ENCODE data around the gene CAMK1D. TPM values are rescaled to one million over a fixed set of nuclear protein-coding genes. Genes with fewer than 3 reads are reported as not detected.

CAMK1D gene
- total and polyA plus RNA-seq, 10 of the 15 experiments (the other 5 are each of a cell fraction or from before 2014, with no cell fraction given), result 2.1 to 35.5 (median 14.7) TPM

DNA sequence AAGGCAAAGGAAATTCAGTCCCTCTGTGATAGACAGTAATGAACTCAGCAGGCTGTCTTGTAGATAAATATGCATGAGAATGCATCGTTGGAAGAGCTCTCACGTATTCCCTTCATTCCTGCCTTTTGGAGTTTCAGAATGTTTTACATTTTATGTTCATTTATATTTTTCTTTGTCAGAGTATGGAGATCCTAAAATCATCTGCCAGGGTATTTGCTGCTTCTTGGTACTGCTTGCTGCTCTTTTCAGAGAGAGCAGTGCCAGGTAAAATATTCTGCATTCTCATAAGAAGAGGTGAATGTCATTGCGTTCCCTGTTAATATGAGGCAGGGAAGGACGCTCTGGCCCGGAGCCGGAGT, 362.0 kb downstream of the CAMK1D start (continued):
- TF ChIP-seq, protein P1, sequence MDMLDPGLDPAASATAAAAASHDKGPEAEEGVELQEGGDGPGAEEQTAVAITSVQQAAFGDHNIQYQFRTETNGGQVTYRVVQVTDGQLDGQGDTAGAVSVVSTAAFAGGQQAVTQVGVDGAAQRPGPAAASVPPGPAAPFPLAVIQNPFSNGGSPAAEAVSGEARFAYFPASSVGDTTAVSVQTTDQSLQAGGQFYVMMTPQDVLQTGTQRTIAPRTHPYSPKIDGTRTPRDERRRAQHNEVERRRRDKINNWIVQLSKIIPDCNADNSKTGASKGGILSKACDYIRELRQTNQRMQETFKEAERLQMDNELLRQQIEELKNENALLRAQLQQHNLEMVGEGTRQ (IDR thresholded peaks at IDR 0.05; ENCODE audit: borderline replicate concordance, low read depth, low read length), result no peak
- TF ChIP-seq, protein P2, sequence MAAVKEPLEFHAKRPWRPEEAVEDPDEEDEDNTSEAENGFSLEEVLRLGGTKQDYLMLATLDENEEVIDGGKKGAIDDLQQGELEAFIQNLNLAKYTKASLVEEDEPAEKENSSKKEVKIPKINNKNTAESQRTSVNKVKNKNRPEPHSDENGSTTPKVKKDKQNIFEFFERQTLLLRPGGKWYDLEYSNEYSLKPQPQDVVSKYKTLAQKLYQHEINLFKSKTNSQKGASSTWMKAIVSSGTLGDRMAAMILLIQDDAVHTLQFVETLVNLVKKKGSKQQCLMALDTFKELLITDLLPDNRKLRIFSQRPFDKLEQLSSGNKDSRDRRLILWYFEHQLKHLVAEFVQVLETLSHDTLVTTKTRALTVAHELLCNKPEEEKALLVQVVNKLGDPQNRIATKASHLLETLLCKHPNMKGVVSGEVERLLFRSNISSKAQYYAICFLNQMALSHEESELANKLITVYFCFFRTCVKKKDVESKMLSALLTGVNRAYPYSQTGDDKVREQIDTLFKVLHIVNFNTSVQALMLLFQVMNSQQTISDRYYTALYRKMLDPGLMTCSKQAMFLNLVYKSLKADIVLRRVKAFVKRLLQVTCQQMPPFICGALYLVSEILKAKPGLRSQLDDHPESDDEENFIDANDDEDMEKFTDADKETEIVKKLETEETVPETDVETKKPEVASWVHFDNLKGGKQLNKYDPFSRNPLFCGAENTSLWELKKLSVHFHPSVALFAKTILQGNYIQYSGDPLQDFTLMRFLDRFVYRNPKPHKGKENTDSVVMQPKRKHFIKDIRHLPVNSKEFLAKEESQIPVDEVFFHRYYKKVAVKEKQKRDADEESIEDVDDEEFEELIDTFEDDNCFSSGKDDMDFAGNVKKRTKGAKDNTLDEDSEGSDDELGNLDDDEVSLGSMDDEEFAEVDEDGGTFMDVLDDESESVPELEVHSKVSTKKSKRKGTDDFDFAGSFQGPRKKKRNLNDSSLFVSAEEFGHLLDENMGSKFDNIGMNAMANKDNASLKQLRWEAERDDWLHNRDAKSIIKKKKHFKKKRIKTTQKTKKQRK (IDR thresholded peaks at IDR 0.05; ENCODE audit: low read depth, low read length), result no peak
- TF ChIP-seq CBFB (IDR thresholded peaks at IDR 0.05; ENCODE audit: low read depth) (no peak), POU2F2 (IDR thresholded peaks at IDR 0.05; ENCODE audit: borderline replicate concordance, low read depth, low read length) (no peak), TCF12 (IDR thresholded peaks at IDR 0.05; ENCODE audit: low read depth, low read length) (no peak), SMAD5 (IDR thresholded peaks at IDR 0.05; ENCODE audit: low read depth) (no peak), CBX5 (IDR thresholded peaks at IDR 0.05; ENCODE audit: low read depth) (0 out of 2 replicates have a peak, but pooled peaks have one; percentile 3), RFX5 (IDR thresholded peaks at IDR 0.05; ENCODE audit: low read depth, low read length) (no peak), TAF1 (IDR thresholded peaks at IDR 0.05; ENCODE audit: borderline replicate concordance, low read depth, low read length) (no peak), ATF2 (IDR thresholded peaks at IDR 0.05; ENCODE audit: low read length) (0 out of 2 replicates have a peak, but pooled peaks have one; percentile 21), SIN3A (IDR thresholded peaks at IDR 0.05; ENCODE audit: low read depth, low read length) (no peak), RCOR1 (conservative IDR thresholded peaks at IDR 0.05; ENCODE audit: low read depth, low read length) (no peak)
- TF ChIP-seq, protein P3, sequence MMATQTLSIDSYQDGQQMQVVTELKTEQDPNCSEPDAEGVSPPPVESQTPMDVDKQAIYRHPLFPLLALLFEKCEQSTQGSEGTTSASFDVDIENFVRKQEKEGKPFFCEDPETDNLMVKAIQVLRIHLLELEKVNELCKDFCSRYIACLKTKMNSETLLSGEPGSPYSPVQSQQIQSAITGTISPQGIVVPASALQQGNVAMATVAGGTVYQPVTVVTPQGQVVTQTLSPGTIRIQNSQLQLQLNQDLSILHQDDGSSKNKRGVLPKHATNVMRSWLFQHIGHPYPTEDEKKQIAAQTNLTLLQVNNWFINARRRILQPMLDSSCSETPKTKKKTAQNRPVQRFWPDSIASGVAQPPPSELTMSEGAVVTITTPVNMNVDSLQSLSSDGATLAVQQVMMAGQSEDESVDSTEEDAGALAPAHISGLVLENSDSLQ (IDR thresholded peaks at IDR 0.05), result peak; percentile 14; the same call in 1 of the 2 replicates
- TF ChIP-seq, protein P4, sequence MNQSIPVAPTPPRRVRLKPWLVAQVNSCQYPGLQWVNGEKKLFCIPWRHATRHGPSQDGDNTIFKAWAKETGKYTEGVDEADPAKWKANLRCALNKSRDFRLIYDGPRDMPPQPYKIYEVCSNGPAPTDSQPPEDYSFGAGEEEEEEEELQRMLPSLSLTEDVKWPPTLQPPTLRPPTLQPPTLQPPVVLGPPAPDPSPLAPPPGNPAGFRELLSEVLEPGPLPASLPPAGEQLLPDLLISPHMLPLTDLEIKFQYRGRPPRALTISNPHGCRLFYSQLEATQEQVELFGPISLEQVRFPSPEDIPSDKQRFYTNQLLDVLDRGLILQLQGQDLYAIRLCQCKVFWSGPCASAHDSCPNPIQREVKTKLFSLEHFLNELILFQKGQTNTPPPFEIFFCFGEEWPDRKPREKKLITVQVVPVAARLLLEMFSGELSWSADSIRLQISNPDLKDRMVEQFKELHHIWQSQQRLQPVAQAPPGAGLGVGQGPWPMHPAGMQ (IDR thresholded peaks at IDR 0.05; ENCODE audit: borderline replicate concordance), result no peak

Data from GM12878 (cell line).